Measurements from ENCODE around the gene CCDC34.
"Not testable (repeated sequence)": the region's sequence is repeated elsewhere in the genome, so short reads cannot be mapped to it uniquely, and the experiment has no call there.

The CCDC34 gene

DNA sequence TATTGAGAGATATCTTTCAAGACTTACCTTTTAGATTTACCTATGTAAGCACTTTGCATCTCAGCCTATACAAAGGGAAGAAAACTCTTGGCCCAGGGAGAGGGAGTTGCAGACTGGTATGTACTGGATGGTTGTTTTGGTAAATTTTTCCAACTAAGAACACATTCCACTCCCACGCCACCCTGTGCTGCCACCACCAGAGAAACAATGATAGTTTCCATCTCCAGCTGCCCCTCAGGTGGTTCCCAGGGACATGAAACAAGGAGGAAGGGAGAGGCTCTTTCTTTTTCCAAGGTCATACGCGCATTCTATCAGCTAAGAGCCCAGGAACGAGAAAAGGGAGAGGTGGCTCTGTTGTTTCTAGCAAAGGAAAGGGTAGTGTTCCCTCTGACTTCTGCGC, 34.4 kb downstream of the CCDC34 start:
- DNase-seq (ENCODE audit: low read depth in 2 of 2, low spot score in 1 of 2) = no peak

DNA sequence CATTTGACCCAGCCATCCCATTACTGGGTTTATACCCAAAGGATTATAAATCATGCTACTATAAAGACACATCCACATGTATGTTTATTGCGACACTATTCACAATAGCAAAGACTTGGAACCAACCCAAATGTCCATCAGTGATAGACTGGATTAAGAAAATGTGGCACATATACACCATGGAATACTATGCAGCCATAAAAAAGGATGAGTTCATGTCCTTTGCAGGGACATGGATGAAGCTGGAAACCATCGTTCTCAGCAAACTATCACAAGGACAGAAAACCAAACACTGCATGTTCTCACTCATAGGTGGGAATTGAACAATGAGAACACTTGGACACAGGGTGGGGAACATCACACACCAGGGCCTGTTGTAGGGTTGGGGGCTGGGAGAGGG, 36.0 kb downstream of the CCDC34 start:
- DNase-seq (ENCODE audit: low read depth in 2 of 2, low spot score in 1 of 2) = not testable (repeated sequence)

DNA sequence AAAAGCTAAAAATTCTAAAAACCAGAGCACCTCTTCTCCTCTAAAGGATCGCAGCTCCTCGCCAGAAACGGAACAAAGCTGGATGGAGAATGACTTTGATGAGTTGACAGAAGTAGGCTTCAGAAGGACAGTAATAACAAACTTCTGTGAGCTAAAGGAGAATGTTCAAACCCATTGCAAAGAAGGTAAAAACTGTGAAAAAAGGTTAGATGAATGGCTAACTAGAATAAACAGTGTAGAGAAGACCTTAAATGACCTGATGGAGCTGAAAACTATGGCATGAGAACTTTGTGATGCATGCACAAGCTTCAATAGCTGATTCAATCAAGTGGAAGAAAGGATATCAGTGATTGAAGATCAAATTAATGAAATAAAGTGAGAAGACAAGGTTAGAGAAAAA, 40.8 kb downstream of the CCDC34 start:
- DNase-seq (ENCODE audit: low read depth in 2 of 2, low spot score in 1 of 2) = not testable (repeated sequence)

DNA sequence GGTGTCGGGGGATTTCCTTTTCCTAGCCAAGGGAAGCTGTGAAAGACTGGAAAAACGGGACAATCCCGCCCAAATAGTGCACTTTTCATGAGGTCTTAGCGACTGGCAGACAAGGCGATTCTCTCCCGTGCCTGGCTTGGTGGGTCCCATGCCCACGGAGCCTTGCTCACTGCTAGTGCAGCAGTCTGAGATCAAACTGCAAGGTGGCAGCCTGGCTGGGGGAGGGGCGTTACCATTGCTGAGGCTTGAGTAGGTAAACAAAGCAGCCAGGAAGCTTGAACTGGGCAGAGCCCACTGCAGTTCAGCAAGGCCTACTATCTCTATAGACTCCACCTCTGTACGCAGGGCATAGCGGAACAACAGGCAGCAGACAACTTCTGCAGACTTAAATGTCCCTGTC, 41.7 kb downstream of the CCDC34 start:
- not testable (repeated sequence) for DNase-seq (ENCODE audit: low read depth in 2 of 2, low spot score in 1 of 2)

DNA sequence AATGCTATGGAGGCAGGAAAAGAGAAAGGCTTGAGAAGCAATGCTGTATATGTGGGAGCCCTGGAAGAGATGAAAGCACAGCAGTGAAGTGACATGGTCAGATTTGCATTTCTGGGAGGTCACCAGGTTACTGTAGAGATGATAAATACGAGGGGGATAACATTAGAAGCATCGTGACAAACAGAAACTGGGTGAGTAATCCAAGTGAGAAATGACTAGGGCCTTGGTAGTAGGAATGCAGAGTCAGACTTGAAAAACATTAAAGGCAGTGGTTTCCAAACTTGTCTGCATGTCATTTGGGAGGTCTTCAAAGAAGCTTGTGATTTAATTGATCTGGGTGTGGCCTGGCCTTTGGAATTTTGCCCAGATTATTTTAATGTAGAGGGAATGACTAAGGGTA, 43.9 kb downstream of the CCDC34 start:
- DNase-seq (ENCODE audit: low read depth in 2 of 2, low spot score in 1 of 2) = no peak

DNA sequence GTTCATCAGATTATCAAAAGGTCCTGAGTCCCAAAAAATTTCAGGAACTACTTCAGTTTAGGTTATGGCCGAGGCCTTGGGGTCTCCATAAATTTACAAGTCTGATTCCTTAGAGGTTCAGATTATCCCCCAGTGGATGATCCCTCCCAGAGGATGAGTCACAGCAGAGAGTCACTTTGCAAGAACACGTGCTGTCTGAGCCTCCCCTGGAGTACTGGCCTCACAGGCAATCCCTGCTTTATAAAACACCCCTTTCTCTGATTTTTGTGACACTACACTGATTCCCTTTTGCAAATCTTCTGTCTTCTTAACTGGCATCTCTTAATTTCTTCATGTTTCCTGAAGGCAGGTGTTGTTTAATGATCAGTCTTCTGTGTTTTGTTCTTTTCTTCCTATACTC, 45.3 kb downstream of the CCDC34 start:
- DNase-seq (ENCODE audit: low read depth in 2 of 2, low spot score in 1 of 2) = no peak

DNA sequence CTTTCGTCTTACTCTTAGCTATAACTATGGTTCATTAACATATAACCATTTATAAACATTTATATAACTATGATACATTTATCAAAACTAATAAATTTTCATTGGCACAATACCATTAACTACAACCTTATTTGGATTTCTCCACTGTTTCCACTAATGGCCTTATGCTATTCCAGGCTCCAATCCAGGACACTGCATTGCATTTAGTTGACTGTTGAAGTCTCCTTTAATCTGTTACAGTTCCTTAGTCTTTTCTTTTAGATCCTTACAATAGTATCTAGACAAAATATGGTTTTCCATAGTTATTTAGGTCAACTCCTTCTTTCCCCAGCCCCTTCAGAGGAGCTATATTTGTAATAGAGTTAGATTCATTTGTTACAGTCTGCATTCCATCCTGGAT, 47.2 kb downstream of the CCDC34 start:
- DNase-seq (ENCODE audit: low read depth in 2 of 2, low spot score in 1 of 2) = no peak

DNA sequence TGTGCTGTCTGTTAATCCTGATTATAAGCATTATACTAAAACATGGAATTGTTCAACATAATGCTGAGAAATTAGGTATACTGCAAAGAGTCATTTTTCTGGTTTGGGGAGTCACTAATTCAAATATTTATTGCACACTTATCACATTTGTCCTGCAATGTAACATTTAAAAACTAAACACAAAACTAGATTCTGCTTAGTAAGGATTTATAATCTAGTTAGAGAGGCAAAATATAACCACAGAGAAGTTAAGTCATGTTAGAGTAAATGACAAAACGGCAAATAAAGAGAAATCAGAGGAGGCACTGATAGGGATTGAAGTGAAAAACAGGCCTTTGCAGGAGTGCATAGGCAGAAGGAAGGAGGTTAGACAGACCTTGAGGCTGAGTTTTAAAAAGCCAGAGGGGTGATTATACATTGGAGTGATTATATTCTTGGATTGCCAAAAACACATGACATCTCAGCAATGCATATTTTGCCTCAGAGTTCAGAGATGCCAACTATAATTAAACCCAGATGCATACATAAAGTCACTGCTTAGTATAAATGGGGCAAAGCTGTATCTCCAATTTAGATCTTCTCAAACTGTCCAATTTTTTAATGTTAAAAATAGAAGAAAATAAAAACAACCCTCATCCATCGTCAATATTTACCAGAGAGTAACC, 49.7 kb downstream of the CCDC34 start:
- DNase-seq (ENCODE audit: low read depth in 2 of 2, low spot score in 1 of 2) = no peak

DNA sequence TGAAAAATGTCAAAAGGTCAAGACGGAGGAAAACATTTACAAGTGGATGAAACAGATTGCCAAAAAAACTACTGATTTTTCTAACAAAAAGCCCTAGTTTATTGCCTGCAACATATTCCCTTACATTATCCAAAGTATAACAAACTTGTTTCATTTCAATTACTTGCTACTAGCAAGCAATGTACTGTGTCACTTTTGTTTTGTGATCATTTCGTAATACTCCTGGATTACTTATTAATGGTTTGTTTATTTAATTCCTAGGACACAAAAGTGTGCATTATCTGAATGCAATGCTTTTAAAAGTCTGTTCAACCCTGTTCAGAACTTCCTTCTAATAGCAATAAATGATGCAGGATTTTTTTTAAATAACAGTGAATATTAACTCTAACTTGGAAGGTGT, 50.9 kb downstream of the CCDC34 start:
- no peak for DNase-seq (ENCODE audit: low read depth in 2 of 2, low spot score in 1 of 2)

DNA sequence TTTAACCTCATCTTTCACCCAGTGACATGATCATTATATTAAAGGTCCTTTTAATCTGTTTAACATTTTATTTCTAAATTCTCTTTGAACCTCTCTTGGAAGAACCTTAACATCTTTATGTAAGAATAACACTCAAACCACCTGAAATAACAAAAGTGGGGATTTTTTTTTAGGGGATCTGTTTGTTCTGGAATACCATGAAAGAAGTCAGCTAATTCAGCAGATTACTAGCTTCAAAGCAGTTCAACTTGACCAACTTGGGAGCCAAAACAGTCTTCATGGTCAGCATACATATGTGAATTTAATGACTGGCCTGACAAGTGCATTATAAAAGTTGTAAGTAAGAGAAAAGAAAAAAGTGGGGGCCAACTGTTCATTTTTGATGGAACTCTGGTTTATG, 52.3 kb downstream of the CCDC34 start:
- no peak for DNase-seq (ENCODE audit: low read depth in 2 of 2, low spot score in 1 of 2)

DNA sequence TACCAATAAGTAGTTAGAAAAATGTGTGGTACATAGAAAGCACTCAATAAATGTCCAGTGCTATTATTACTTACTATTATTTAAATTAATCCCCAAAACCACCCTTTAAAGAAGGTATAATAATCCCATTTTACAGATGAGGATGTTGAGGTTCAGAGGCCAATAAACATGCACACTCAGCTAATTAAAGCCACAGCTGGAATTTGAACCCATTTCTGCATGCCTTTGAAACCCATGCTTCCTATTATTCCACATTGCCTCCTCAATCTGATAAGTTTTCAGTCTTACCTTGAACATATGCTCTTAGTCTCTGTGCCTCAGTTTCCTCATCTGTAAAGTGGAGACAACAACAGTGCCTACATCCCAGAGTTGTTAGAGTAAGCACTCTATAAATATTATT, 52.8 kb downstream of the CCDC34 start:
- no peak for DNase-seq (ENCODE audit: low read depth in 2 of 2, low spot score in 1 of 2)

DNA sequence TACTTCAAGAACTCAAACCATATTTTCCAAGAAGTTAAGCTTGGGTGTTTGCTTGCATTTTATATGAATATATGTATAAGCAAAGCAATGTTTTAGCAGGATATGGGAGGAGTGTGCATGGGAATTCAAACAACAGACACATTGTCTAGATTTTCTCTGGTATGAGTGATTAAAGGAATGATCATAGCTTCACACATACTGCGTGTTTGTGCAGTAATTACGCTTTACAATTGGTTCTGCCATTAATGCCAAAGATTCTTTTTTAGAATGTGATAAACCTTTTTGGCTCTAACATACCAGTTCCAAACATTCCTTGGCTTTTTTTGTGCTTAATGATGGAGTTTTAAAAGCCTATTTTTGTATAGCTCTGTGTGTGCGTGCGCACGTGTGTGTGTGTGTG, 54.0 kb downstream of the CCDC34 start:
- DNase-seq (ENCODE audit: low read depth in 2 of 2, low spot score in 1 of 2) = no peak

DNA sequence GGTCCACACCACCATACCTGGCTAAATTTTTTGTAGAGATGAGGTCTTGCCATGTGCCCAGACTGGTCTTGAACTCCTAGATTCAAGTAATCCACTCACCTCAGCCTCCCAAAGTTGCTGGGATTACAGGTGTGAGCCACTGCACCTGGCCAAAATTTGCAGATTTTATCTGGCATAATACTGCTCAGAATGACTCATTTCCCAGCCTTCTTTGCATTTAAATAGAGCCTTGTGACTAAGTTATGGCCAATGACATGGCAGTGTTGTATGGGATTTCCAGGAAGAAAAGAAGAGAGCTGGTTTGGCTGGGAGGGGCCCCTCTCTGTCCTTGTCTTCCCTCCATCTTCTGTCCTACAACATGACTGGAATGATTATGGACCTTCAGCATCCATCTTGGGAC, 55.8 kb downstream of the CCDC34 start:
- DNase-seq (ENCODE audit: low read depth in 2 of 2, low spot score in 1 of 2) = no peak

DNA sequence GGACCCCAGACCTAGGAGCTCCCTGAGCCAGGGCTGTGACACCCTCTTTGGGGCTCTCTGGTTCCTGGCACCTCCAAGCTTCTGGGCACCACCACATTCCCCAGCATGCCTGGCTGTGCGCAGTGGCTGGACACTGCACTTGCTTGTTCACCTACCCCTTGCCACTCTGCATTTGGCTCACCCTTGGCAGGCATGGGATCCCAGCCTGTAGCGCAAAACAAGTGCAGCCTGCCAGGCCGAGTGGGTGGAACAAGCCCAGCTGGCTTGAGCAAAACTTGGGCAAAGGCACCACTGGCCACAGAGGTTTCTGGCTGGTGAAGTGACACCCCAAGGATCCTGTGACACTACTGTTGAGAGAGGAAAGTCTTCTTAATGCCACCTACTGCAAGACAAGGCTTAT, 57.3 kb downstream of the CCDC34 start:
- no peak for DNase-seq (ENCODE audit: low read depth in 2 of 2, low spot score in 1 of 2)

DNA sequence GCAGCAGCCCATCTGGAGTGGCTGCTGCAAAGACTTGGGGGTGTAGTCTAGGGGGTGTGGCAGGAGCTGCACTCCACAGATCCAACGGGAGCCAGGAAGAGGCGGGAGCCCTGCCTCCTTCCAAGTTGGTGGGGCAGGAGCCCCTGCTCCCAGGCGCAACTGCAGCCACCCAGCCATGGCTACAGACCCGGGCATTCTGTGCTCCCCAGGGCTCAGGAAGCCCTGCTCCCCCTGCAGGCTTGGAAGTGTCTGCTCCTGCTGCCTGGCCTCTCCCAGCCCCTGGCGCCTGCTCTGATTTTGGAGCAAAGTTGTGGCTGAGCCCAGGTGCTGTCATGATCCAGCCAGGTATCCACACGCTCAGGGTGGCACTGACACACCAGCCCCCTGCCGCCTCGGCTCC, 58.5 kb downstream of the CCDC34 start:
- DNase-seq (ENCODE audit: low read depth in 2 of 2, low spot score in 1 of 2) = no peak

DNA sequence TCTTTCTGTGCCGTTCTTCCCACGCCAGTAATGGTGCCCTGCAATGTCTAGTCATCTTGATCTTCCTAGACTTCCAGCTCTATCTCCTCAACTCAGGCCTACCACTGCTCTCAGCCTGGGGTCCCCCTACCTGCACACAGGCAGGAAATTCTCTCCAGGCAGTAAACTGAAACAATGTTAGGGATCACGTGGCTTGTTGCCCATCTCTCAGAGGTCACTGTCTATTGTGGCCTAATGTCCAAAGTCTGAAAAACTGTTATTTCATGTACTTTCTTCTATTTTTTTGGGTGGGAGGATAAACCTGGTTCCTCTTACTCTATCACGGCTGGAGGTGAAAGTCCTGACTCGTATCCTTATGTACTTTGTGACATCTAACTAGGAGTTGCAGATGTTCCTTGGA, 59.1 kb downstream of the CCDC34 start:
- DNase-seq (ENCODE audit: low read depth in 2 of 2, low spot score in 1 of 2) = no peak

DNA sequence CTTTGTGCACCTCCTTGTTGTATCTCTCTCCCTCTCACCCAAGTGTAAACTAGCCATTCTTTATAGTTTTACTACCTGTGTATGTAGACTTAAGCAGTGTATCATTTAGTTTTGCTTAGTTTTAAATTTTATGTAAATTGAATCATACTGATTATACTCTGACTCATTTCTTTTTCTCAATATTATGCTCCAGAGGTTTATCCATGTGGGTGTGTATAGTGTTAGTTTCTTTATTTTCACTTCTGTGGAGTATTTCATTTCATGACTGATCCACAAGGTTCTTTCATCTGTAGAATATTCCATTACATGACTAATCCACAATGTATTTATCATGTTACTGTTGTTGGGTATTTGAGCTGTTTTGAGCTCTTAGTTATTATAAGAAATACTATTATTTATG, 62.0 kb downstream of the CCDC34 start:
- DNase-seq (ENCODE audit: low read depth in 2 of 2, low spot score in 1 of 2) = no peak

DNA sequence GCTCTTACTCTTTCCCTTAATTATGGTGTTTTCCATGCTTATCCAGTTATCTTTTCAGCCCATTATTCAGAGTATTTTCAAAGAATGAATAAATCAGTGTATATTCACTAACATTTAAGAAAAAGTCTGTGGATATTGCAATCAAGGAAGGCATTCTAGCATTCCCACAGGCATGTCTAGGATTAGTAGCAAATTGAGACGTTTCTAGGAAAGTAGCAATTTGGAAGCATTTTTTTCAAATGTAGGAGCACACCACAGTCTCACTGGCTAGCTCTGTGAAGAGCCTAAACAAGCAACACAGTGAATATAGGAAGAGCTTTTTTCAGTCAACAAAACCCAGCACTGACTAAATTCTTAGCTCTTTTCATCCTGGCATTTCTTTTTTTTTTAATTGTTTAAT, 65.4 kb downstream of the CCDC34 start:
- DNase-seq (ENCODE audit: low read depth in 2 of 2, low spot score in 1 of 2) = no peak

DNA sequence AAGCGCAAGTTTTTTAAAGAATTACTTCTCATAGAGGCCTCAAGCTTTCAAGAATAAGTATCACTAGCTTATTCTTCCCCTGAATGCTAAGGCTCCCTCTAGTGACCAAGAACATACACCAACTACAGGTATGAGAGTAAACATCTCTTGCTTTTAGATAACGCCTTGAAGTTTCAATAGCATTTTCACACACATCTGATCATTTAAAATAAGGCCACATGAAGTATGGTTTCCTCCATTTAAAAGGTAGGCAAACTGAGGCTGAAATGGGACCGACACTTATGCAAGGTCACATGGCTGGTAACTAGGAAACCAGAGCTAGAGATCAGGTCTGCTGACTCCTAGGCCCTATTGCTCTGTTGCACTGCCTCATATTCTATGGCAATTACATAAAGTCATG, 66.5 kb downstream of the CCDC34 start:
- no peak for DNase-seq (ENCODE audit: low read depth in 2 of 2, low spot score in 1 of 2)

DNA sequence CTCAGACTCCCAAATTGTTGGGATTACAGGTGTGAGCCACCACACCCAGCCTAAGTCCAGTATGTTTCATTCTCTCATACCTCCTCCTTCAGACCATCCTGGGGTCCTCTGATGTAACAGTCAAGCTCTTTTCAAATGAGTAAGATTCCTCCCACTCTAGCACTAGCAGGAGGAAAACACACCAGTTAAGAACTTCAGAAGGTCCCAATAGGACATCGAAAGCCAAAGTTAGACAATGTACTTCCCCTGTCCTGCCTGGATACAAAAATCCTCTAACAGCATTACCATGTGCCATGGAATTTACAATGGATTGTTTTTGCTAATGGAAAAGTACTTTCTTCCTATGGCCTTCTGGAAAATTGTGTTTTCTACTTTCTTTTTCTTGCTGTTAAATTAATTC, 67.1 kb downstream of the CCDC34 start:
- no peak for DNase-seq (ENCODE audit: low read depth in 2 of 2, low spot score in 1 of 2)

DNA sequence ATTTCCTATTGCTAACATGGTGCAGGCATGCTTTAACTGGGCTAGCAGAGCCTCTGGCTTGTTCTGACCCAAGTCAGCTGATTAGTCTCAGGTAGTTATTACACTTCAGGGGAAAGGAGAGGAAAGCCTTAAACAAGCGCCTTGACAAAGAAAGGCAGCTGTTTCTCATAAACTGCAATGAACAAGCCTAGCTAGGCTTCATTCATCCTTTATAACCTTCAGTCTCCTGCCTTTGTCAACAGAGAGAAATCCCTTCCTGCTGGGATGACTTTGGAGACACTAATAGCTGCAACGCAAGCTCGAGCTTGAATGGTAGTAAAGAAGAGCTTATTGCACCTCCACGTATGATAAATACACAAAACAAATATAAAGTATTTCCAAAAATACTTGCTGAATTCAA, 68.4 kb downstream of the CCDC34 start:
- DNase-seq (ENCODE audit: low read depth in 2 of 2, low spot score in 1 of 2) = no peak

DNA sequence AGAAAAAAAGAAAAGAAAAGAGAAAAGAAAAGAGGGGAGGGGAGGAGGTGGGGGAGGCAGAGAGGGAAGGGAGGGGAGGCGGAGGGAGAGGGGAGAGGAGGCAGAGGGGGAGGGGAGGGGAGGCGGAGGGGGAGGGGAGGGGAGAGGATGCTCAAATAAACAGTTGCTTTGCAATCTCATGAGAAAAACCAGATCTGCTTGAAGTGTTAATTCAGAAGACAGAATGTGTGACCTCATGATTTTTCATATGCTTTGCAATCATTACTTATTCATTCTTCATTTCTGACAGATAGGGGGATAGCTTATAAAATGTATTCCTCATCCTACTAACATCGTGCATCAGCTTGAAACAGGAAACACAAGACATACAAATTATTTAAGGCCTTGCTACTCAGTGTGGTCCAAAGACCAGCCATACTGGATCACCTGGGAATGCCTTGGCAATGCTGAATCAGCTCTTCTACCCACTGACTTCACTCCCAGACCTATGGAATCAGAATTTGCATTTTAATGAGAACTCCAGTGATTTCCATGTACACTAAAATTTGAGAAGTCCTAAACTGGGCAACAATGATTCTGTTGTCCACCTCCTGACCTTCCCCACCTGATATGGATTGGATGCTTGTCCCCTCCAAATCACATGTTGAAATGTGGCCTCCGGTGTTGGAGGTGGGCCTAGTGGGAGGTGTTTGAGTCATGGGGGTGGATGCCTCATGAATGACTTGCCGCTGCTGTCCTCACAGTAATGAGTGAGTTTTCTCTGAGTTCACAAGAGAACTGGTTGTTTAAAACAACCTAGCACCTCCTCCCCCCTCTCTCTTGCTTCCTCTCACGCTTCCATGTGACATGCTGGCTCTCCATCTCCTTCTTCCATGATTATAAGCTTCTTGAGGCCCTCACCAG, 69.2 kb downstream of the CCDC34 start:
- no peak for DNase-seq (ENCODE audit: low read depth in 2 of 2, low spot score in 1 of 2)

DNA sequence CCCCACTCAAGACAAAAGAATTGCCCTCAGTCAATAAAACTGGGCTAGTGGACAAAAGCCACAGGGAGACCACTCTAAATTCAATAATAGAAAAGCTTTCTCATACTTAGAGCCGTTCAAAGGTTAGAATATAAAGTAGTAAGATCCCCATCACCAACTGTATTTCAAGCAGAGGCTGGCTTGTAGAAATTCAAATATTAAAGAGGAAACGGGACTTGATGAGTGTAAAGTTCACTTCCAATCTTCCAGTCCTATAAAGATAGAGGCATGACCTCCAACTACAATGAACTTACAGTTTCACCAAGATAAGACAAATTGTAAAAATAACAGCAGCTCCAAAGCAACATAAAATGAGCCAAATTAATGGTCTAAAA, 70.4 kb downstream of the CCDC34 start:
- DNase-seq (ENCODE audit: low read depth in 2 of 2, low spot score in 1 of 2) = no peak

Measured in stimulated activated CD8-positive, alpha-beta memory T cell treated with anti-CD3 and anti-CD28 coated beads, Interleukin-4, amount 100 ng/mL, for 4 hours (primary cell).